ENCODE measurements around the gene RBM20.
"Not testable (repeated sequence)": the region's sequence is repeated elsewhere in the genome, so short reads cannot be mapped to it uniquely, and the experiment has no call there.

Gene RBM20

DNA sequence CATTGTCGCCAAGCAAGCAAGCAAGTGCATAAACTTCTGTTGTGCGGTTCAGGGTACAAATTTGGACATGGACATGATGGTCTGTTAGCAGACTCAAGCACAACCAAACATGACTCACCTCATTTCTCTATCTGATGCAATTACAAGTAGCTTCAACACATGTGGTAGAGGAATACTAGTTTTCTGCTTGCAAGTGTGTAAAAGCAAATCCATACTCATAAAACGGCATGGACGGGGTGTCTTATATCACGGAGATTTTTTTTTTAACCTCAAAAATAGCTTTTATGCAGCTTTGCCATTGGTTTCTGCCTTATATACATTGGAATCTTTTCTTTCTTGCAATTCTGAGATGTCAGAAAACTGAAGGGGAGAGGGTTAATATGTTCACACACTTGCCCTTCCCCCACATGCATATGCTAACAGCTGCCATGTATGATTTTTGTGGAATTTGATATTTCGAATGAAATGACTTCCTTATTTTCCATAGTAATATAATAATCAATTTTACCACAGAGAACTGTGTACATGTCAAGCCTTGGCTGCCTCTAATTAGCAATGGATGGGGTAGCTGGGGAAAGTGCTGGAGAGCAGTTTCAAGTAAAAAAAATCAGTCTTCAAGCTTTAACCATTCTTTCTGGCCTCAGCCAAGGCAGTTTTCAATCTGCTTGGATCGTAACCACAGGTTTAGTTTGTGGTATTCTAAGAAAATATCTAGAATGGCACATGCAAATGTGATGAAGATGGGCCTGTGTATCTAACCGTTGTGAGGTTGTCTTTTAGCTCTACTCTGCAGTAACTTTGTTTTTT is 121.6 kb downstream of the RBM20 start:
- DNase-seq (ENCODE audit: low spot score): no peak

DNA sequence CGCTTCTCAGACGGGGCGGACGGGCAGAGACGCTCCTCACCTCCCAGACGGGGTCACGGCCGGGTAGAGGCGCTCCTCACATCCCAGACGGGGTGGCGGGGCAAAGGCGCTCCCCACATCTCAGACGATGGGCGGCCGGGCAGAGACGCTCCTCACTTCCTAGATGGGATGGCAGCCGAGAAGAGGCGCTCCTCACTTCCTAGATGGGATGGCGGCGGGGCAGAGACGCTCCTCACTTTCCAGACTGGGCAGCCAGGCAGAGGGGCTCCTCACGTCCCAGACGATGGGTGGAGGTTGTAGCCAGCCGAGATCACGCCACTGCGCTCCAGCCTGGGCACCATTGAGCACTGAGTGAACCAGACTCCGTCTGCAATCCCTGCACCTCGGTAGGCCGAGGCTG is 123.5 kb downstream of the RBM20 start:
- not testable (repeated sequence) for DNase-seq (ENCODE audit: low spot score)

DNA sequence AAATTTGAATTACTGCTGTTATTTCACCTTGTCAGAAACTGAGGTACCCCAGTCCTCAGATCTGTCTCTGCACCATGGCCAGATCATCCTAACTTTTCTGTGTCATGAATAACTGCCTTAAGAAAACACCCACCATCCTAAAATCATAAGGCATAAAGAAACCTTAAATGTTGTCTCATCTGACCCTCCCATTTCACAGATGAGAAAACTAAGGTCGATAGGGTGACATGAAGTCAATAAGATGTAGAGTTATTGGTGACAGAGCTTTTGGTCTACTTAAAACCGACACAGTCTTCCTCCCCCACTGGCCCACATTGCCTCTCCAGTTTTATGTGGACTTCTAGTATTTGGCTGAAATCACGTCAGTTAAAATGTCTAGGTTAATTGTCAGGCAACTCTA is 126.1 kb downstream of the RBM20 start:
- DNase-seq (ENCODE audit: low spot score): no peak

DNA sequence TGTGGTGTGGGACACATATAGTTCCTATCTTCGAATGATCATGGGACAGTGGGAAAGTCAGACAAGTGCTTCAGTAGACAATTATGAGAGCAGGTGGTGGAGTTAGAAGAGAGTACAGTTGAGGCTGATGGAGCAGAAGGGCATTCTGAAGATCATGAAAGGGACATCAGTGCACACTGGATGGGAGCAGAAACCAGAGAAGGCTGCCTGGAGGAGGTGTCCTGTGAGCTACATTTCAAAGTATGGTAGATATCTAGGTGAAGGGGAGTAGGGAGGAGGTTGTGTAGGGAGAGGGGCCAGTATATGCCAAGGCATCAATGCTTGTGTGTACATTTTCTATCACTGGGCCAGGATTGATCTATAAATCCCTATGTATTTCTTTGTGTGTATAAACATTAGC is 127.3 kb downstream of the RBM20 start:
- DNase-seq (ENCODE audit: low spot score): no peak

DNA sequence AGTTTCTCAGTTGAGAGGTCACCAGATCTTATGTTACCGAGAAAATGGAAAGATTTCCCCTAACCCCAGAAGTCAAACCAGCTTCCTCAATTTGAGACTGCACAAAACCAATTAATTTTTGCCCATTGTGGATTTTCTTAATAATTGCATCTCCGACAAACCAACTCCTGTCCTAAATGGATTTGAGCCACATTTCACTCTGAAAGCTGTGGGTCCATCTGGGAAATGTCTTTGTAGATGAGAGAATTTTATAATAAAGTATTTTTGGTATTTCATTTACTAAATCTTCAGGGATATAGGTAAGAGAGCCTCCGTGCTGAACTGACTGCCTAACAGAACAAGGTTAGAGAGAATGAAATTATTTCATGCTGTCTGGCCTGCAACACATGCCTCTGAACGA is 127.9 kb downstream of the RBM20 start:
- DNase-seq (ENCODE audit: low spot score): no peak

DNA sequence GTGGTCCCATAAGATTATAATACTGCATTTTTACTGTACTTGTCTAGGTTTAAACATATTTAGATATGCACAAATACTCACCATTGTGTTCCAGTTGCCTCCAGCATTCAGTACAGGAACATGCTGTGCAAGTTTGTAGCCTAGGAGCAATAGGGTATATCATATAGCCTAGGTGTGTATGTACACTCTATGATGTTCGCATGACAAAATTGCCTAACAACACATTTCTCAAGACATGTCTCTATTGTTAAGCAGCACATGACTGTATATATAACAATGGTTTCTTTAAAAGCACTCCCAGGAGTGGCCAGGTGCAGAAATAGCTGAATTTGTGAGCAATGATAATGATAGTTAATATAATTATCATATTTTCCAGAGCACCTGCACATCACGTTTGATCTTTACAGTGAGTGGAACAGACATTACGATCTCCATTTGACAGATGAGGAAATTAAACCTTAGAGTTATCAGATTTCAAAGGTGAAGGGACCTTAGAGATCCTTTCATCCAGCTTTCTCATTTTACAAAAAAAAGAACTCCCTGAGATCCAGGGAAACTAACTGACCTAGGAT is 128.4 kb downstream of the RBM20 start:
- DNase-seq (ENCODE audit: low spot score): no peak

DNA sequence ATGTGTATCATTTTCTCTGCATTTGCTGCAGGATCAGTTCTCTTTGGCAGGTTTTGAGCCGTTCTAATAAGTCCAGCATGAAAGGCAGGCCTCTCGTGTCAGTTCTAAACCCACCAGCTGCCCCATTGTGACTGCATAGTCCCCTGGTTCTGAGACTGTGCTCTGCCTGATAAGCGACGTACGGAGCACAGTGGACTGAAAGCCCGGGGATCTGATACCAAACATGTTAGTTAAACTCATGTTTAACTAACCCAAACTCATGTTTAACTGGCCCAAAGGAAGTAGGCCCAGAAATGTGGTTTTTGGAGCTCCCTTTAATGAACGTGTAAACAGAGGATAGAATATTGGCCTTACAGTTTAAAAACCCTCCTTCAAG is 129.5 kb downstream of the RBM20 start:
- no peak for DNase-seq (ENCODE audit: low spot score)

DNA sequence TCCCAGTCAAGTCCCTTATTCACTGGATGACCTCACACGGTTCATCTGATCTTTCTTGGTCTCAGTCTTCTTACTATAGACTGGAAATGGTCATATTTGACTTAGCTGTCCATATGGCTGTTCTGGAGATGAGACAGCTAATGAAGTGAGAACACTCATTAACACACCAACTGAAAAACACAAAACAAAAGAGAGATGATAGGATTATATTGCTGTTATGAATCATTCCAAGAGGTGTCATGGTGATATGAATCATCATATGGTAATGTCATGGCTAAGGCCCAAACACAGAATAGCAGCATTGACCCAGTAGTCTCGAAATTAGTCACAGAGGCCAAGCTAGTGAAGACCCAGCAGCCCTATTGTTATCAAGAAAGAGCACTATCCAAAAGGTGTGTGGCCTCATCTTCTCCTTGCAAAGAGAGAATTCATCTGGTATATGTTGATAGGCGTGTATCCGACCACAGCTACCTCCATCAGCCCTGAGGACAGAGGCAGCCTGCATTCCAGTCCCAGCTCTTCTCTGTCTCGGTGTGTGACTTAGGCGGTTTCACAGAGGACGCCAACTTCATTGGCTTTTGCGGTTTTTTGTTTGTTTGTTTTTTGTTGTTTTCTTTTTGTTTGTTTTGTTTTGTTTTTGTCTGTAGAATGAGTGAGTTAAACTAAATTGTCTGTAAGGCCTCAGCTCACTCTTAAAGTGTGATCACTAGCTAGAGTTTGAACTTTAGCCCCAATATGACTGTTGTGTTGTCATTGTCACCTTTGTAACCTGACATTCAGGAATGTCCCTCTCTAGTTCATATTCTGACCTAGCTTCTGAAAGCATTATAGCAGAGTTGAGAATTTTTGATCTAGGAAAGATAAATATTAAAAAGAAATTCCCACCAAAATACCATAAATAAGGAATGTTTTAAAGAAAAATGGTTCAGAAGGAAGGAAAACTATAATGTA is 130.2 kb downstream of the RBM20 start:
- peak; percentile 90 for DNase-seq (ENCODE audit: low spot score)

DNA sequence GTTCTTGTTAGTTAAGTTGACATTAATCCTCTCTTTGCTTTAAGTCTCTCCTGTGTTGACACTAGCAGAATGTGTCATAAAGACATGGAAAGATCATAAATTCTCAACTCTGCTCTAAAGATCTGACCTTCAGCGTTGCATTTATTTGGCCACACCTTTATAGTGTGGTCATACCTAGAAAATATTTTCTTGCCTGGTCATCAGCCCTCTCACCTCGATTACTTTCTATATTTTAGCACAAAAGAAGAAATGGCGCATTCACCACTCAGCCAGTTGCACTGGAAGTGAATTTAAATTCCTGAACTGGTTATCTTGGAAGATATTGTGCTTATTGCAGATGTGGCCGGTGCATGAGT is 130.9 kb downstream of the RBM20 start:
- no peak for DNase-seq (ENCODE audit: low spot score)

DNA sequence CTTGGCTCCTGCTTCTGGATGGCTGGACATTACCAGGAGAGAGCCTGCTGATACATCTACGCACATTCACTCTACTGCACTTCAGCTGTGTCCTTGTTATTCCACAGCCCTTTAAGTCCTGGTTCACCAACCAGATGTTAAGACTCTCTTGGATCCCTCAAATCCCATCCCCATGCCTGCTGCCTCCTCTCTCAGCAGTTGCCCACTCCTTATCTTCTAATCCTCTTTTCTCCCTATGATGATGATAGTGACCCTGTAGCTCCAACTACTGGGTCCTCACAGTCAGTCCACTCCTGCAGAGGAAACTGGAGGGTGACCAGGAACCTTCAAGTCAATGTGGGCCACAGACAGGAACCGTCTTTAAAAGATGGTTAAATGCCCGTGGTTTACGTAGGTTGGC is 131.3 kb downstream of the RBM20 start:
- no peak for DNase-seq (ENCODE audit: low spot score)

DNA sequence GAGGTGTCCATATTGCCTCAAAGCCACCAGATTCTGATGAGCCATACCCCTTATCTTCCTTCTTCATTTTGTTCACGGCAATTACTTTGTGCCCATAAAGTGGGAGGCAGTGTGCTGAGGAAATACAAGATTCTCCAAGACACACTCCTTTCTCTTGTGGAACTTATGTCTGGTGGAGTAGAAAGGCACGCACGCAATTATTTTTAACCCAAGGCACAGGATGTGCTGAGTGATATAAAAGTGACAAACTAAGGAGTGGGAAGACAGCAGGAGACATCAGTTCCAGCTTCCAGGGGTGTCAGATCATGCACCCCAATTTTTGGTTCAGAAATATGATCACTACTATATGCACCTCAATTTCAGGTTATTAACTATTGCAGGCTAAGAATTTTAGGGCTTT is 132.9 kb downstream of the RBM20 start:
- no peak for DNase-seq (ENCODE audit: low spot score)

DNA sequence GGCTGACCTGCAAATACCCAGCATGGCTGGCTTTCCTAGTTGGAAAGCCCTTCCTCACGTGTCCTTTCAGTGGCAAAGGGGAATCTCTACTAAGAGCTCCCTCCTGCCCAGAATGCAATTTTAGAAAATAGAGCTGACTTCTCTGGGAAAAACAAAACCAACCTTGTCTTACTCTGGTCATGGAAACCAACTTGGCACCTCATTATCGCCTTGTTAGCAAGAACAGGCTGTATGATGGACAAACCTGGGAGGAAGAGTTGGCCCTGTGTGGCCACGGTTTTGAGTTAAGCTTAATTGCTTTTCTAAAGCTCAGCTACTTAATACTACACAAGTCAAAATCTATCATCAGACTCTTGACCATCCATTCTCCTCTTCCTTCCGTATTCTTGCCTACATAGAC is 133.5 kb downstream of the RBM20 start:
- DNase-seq (ENCODE audit: low spot score): no peak

DNA sequence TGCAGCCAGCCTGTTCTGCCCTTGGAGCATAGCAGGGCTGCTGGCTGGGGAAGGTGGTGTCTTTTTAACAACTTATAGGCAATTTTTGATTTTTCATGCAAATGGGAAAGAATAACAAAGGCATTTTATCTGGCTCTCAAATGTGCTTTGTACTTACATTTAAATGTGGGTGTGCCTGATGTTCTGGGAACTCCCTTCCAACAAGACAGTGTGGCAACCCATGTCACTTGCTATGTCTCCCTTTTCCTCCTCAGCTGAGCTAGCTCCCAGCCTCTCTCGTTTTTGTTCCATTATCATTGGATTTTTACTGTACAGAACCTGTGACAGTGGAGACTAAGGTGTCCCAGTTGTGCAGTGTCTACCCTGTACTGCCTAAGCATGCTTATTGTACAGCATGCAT is 134.1 kb downstream of the RBM20 start:
- no peak for DNase-seq (ENCODE audit: low spot score)

DNA sequence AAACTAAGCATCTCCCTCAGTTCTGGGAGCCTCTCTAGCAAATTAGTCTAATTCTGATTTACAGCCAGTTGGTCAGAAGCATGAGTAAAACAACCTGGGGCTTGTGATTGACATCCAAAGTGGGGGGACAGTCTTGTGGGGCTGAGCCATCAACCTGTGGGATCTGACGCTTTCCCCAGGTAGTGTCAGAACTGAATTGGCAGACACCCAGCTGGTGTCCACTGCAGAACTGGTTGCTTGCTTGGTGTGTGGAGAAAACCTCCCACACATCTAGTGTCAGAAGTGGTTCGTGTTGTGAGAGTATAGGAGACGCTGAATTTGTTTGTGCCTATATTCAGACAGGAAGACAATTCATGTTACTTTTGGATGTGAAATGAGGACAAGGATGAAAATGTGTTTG is 135.4 kb downstream of the RBM20 start:
- DNase-seq (ENCODE audit: low spot score): no peak

DNA sequence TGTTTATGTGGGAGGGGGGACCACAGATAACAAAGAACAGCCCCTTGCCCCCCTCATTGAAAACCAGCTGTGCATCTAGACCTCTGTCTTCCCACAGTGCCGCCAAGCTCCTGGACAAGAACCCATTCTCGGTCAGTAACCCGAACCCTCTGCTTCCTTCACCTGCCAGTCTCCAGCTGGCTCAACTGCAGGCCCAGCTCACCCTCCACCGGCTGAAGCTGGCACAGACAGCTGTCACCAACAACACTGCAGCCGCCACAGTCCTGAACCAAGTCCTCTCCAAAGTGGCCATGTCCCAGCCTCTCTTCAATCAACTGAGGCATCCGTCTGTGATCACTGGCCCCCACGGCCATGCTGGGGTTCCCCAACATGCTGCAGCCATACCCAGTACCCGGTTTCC is 136.6 kb downstream of the RBM20 start:
- DNase-seq (ENCODE audit: low spot score): no peak

DNA sequence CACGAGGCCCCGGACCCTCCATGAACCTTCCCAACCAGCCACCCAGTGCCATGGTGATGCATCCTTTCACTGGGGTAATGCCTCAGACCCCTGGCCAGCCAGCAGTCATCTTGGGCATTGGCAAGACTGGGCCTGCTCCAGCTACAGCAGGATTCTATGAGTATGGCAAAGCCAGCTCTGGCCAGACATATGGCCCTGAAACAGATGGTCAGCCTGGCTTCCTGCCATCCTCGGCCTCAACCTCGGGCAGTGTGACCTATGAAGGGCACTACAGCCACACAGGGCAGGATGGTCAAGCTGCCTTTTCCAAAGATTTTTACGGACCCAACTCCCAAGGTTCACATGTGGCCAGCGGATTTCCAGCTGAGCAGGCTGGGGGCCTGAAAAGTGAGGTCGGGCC is 137.0 kb downstream of the RBM20 start:
- no peak for DNase-seq (ENCODE audit: low spot score)

DNA sequence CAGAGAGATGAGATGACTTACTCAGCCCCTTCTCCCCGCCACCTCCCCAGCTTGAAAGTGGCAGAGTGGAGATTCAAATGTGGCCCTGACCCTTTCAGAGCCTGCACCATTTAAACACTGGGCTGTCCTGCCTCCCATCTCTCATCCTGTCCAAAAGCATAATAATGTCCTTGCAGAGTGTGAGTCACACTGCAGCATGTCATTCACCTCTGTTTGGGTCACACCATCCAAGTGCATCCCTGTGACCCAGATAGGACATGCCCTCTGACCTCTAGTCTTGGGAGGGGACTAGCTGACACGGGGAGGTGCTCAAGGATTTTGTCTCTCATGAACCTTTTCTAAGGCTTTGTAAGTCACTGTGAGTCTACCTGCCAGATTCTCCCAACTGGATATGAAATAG is 138.5 kb downstream of the RBM20 start:
- no peak for DNase-seq (ENCODE audit: low spot score)

DNA sequence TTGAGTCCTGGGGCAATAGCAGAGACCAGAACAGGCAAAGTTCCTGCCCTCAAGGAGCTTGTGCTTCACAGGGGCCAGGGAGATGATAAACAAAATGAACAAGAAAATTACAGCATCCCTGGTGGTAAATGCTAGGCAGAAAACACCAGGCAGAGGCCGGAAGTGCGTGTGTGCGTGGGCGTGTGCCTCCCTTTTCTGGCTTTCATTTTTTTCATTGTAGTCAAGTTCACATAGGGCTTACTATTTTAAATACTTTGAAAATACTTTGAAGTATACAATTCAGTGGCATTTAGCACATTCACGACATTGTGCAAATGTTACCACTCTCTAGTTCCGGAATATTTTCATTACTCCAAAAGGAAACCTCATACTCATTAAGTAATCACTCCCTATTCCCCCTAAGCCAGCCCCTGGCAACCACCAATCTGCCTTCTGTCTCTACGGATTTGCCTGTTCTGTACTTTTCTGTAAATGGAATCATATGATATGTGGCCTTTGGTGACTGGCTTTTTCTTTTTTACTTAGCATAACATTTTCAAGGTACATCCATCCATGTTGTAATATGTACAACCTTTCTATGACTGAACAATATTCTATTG is 139.5 kb downstream of the RBM20 start:
- no peak for DNase-seq (ENCODE audit: low spot score)

DNA sequence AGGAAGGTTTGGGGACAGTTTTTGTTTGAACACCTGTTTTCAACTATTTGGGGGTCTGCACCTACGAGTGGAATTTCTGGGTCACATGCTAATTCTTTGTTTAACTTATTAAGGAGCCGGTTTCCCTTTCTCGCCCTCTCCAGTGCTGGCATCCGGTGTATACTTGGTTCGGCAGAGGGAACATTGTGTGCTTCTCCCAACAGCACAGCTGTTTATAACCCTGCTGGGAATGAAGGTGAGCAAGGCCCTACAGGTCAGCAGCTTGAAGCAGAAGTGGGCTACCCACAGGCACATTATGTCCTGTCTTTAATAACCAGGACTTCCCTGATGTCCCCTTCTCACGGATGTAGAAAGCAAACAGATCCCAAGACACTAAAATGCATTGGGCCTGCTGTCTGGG is 140.1 kb downstream of the RBM20 start:
- DNase-seq (ENCODE audit: low spot score): no peak

DNA sequence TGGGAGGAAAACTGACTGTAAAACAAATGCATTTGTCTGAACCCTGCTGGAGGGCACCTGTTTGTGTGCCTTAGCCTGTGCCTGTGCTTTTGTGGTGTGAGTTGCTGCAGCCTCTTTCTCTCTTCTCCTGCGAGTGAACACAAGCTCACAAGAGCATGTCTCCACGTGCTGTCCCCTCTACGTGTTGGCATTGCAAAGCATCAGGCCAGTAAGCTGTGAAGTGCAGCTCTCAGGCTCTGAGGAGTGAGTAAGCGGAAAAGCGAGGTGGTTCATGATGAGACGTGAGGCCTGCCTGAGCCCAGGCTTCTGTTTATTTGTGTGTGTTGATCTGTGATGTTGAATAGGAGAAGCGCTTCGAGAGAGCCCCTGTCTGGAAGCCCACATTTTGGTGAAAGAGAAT is 142.0 kb downstream of the RBM20 start:
- DNase-seq (ENCODE audit: low spot score): no peak

DNA sequence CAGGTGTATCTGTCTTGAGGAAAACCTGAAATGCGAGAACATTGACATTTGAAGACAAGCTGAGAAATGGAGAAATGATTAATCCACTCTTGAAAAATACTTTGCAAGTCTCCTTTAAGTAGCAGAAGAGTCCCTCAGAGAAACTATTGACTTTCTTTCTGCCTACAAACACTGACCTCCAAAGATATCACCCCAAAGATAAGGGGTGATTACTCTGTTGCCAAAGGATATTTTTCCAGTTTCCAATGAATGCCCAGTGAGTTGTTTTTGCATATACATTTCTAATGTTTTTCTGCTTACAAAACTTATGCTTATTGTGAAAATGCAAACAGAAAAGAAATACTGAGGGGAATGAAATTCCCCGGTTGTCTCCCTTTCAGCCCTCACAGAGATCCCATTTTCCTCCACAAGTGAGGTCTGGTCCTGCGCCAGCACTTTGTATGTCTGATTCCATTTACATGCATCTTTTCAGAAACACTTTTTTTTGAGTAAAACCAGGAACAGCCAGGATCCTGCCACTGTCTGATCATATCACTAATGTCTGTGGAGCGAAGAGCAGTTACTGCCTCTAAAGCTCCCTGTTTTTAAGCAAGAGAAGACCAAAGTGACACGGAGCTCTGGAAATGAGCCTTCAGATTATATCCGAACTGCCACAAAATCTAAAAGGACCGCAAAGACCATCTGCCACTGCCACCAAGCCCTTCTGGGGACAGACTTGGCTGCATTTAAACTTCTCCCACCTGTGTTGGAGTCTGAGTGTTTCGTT is 144.7 kb downstream of the RBM20 start:
- DNase-seq (ENCODE audit: low spot score): no peak
